Adrenal gland (tissue), 12 donors: ENCODE measurements around the gene LSS. TPM values are rescaled to one million over a fixed set of nuclear protein-coding genes. Genes with fewer than 3 reads are reported as not detected.
A peak's percentile ranks its signal among the peaks of the same experiment; 100 is the strongest.

Experiments
- DNase-seq, 7 donors: peaks; one replicate each; pipeline ENCODE4 v3.0.0-alpha.2; 2019 to 2020
- H3K27ac ChIP-seq, 5 donors: fragments of 200-600 bp; sonication (generic) in 4 of 5; 1 replicate in 3 of 5; 2 replicates in 2 of 5; pipeline versions ENCODE4 v1.5.1 to v1.8.0; 2016 to 2020; ENCODE audit warnings: mild to moderate bottlenecking in 1 of 5
- H3K27me3 ChIP-seq: fragments of 200-600 bp; 2 replicates; pipeline ENCODE4 v1.8.0; 2021
- H3K36me3 ChIP-seq, 2 donors: fragments of 200-600 bp; replicated peaks in 1 of 2; 1 replicate in 1 of 2; 2 replicates in 1 of 2; pipeline versions ENCODE4 v1.5.1 to v1.8.0; 2018 to 2022
- H3K4me1 ChIP-seq, 2 donors: fragments of 200-600 bp; replicated peaks in 1 of 2; 1 replicate in 1 of 2; 2 replicates in 1 of 2; pipeline versions ENCODE4 v1.5.1 to v1.8.0; 2018 to 2021
- H3K4me3 ChIP-seq, 4 donors: fragments of 200-600 bp; sonication (generic) in 3 of 4; one replicate each; pipeline ENCODE4 v1.5.1; 2016 to 2018
- H3K9me3 ChIP-seq, 3 donors: fragments of 200-600 bp; sonication (generic) in 1 of 3; replicated peaks in 1 of 3; 1 replicate in 2 of 3; 2 replicates in 1 of 3; pipeline versions ENCODE4 v1.5.1 to v1.8.0; 2016 to 2021
- POLR2A ChIP-seq, 2 donors: fragments of 450-650 bp; IDR thresholded peaks; one replicate each; pipeline ENCODE4 v1.6.1; 2017; ENCODE audit warnings: antibody characterized with exemption in 2 of 2, mild to moderate bottlenecking in 2 of 2, moderate library complexity in 1 of 2
- WGBS, 4 donors: extraction: QIAGEN DNeasy Blood & Tissue Kit in 2 of 4; methylation state at CpG; one replicate each; pipeline versions ENCODE4 v1.1.5 to v1.1.7; 2013 to 2017; 5-methylcytosine and 5-hydroxymethylcytosine counted together
- intact Hi-C, 2 donors: fragments of 100-400 bp; cut with DNase I; formaldehyde crosslinking; loops; one replicate each; pipeline versions ENCODE4 v1.14.1 to v1.15.0; 2022 to 2023
- polyA plus RNA-seq, 3 donors: library from polyadenylated mRNA; stranded (reverse); fragments of 200-250 nt in 2 of 3; fragments of 350-450 nt in 1 of 3; fragmentation: Illumina TruSeq in 1 of 3; extraction: RNeasy Lipid Tissue Mini Kit (QIAGEN cat#74804) in 1 of 3; gene quantifications; one replicate each; pipeline ENCODE4 v1.2.3, GENCODE V29; 2013 to 2014
- total RNA-seq, 9 donors: library from RNA; depleted of rRNA in 4 of 9; stranded (reverse); fragments of >200 nt in 4 of 9; fragments of 120-200 nt in 1 of 9; fragmentation: NEBNext Ultra II Directional in 1 of 9; extraction: Animal tissue kit (Norgen Biotek cat#: 25700) in 1 of 9; gene quantifications; one replicate each; pipeline versions ENCODE4 v1.1.0 to v1.2.4, GENCODE V29; 2013 to 2023
- TF ChIP-seq, protein P1 (sequence below), 6 experiments: fragments of 450-650 bp in 4 of 6; fragments of 200-600 bp in 2 of 6; sonication (generic) in 1 of 6; IDR thresholded peaks; 1 replicate in 5 of 6; 2 replicates in 1 of 6; pipeline versions ENCODE4 v1.5.1 to v1.8.0; 2016 to 2021; ENCODE audit warnings: antibody characterized with exemption in 6 of 6, mild to moderate bottlenecking in 2 of 6, moderate library complexity in 1 of 6
- donor health status: healthy with polysubstance abuse.
- donor health status: Bipolar disorder and iron deficiency.
- donor health status: DM: yes; HTN: yes; CAD: no.
- donor health status: DM: no; HTN: no; CAD: no.
- donor health status: DM: no; HTN: no; CAD: no.
- donor health status: DM: yes; HTN: yes; CAD: no.

Gene LSS
- total and polyA plus RNA-seq, 12 donors = 46.3 to 246 (median 79.8) TPM

DNA sequence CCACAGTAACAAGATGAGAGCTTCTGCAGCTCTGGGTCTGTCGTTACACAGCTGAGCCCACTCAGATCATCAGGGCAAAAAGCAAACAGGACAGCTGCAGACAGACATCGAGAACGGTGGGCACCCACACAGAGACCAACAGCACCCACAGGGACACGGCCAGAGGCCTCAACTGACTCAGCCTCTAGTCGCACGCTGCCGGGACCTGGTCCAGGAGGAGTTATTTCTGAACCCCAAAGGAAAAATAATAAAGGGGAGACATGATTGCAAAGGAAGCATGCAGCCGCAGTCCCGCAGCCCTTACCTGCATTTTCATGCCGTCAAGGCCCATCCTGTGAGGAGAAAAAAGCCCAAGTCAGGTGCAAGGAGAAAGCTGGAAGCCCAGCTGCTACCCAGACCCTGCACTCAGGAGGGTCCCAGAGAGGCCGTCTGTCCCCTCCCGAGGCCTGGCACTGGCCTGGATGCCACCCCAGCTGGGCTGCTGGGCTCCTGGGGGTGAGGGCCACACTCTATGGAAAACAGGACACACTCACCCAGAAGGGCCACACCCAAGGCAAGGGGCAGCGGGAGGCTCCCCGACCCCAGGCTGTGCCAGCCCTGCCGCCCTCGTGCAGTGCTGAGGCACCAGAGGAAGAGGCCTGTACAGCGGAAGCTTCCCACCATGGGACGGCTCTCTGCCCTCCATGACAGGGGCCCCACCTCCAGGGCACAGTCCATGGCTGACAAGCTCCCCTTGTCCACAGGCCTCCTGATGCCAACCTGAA lies 15.7 kb downstream of the LSS start:
- 94 to 96% (median 95%) methylated on average over 8 to 18 of the region's 18 CpGs for WGBS, 4 donors

DNA sequence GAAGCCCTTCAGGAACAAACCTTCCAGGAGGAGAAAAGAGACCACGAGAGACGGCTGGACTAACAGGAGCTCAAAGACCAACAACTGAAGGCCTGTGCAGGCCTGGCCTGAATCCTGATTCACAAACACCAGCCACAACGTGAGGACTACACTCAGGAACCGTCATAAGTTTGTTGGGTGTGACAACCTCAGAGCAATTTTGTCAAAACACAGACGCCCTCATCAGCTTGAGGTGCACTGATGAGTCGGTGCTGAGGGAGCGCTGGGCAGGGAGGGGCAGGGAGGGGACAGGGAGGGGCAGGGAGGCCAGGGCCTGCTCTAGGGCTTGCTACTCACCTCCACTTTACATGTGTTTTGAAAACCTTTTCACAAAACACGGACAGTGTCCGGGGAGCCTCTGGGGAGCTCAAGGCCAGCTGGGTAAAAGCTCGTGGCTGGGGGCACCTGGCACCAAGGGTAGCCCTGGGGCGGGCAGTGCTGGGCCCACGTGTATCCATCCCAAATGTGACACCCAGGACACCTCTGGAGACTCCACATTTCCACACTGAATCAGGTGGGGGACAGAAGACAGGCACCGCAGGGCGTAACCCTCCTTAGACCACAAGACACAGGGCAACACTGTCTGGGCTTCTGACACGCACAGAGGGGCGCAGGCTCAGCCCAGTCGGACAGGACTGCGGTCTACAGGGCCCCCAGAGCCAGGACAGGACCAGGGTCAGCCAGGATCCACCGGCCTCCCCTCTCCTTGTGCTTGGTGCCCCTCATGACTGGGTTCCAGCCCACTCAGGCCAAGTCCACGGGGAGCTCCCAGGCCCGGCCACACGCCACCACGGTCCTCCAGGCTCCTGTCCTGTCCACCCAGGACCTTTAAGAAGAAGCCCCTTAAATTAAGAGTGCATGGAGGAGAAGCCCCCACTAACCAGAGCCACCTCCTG lies 16.5 kb downstream of the LSS start:
- Histone ChIP-seq H3K4me1 (no peaks in the 10 kb centered on the region), H3K36me3 (peaks cover 0 to 61% of the 10 kb centered on the region in 2 donors), H3K27ac (no peak overlapping the region), H3K9me3 (no peaks in the 10 kb centered on the region), H3K27me3 (no peaks in the 10 kb centered on the region), H3K4me3 (no peak overlapping the region)
- 84 to 87% (median 85%) methylated on average over 17 to 23 of the region's 23 CpGs for WGBS, 4 donors
- intact Hi-C loops = no loop called here
- DNase-seq = peak in 4 of 7 donors; percentile 4 to 10 (median 8)
- no peak for TF ChIP-seq POLR2A (IDR thresholded peaks at IDR 0.05)
- TF ChIP-seq, protein P1, sequence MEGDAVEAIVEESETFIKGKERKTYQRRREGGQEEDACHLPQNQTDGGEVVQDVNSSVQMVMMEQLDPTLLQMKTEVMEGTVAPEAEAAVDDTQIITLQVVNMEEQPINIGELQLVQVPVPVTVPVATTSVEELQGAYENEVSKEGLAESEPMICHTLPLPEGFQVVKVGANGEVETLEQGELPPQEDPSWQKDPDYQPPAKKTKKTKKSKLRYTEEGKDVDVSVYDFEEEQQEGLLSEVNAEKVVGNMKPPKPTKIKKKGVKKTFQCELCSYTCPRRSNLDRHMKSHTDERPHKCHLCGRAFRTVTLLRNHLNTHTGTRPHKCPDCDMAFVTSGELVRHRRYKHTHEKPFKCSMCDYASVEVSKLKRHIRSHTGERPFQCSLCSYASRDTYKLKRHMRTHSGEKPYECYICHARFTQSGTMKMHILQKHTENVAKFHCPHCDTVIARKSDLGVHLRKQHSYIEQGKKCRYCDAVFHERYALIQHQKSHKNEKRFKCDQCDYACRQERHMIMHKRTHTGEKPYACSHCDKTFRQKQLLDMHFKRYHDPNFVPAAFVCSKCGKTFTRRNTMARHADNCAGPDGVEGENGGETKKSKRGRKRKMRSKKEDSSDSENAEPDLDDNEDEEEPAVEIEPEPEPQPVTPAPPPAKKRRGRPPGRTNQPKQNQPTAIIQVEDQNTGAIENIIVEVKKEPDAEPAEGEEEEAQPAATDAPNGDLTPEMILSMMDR (IDR thresholded peaks at IDR 0.05) = no peak

More for the DNA sequence above, 15.7 kb downstream of the LSS start:
- Histone ChIP-seq H3K27ac (no peak overlapping the region), H3K9me3 (no peaks in the 10 kb centered on the region), H3K36me3 (peaks cover 0 to 52% of the 10 kb centered on the region in 2 donors), H3K27me3 (no peaks in the 10 kb centered on the region), H3K4me3 (no peak overlapping the region), H3K4me1 (no peaks in the 10 kb centered on the region)
- peak in 4 of 7 donors; percentile 2 to 12 (median 8) for DNase-seq
- intact Hi-C loops = no loop called here
- TF ChIP-seq, protein P1 (IDR thresholded peaks at IDR 0.05) = no peak

DNA sequence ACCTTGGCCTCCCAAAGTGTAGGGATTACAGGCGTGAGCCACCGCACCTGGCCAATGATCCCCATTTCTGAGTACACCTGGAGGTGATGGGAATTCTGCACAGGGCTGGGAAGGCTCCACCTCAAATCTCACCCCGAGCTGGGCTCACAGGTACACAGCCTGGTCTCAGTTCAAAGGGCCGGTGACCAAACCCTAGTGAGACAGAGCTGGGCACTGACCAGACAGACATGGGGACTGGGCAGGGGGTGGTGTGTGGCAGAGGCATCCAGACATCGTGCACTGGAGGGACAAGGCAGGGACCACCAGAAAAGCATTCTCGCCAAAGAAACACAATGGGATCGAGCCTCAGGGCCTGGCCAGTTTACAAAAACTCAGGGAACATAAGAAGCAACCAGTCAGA lies 17.2 kb downstream of the LSS start:
- intact Hi-C loops = no loop called here
- Histone ChIP-seq H3K4me1 (no peaks in the 10 kb centered on the region), H3K4me3 (no peak overlapping the region), H3K36me3 (peaks cover 0 to 67% of the 10 kb centered on the region in 2 donors), H3K27ac (no peak overlapping the region), H3K27me3 (no peaks in the 10 kb centered on the region), H3K9me3 (no peaks in the 10 kb centered on the region)
- 91 to 95% (median 94%) methylated on average over 7 of the region's 7 CpGs for WGBS, 4 donors
- TF ChIP-seq POLR2A (IDR thresholded peaks at IDR 0.05) = no peak
- TF ChIP-seq, protein P1 (IDR thresholded peaks at IDR 0.05) = no peak
- DNase-seq = peak in 3 of 7 donors; percentile 1 to 9 (median 4)
